PC-9 (cell line): ENCODE results near the gene ZNF396.

Experiments
- CTCF ChIP-seq: fragments of 200-600 bp; sonication (generic); conservative IDR thresholded peaks from 2 replicates; pipeline ENCODE4 v1.6.1; 2017; ENCODE audit warnings: mixed run types, antibody characterized with exemption, mild to moderate bottlenecking, moderate library complexity
- EZH2 ChIP-seq: fragments of 200-600 bp; sonication (generic); IDR thresholded peaks from 2 replicates; pipeline ENCODE4 v1.8.0; 2017; ENCODE audit warnings: antibody characterized with exemption, low read depth

GRCh38 chr18:35328868-35329267, 48.3 kb downstream of the ZNF396 start:
- no peak for TF ChIP-seq EZH2
- TF ChIP-seq CTCF = no peak
